RWPE2 (cell line): ENCODE measurements around the gene TTC28.

Experiments used
- ATAC-seq: fragments of 200-7000 bp; cut with Tn5 transposase; 3 replicates; pipeline ENCODE4 v1.9.1; 2021; ENCODE audit warnings: low read depth
- DNase-seq: peaks from one replicate; pipeline ENCODE4 v3.0.0-alpha.2; 2020; ENCODE audit warnings: low spot score
- H3K27ac ChIP-seq: fragments of 450-650 bp; 2 replicates; pipeline ENCODE4 v1.5.1; 2017; ENCODE audit warnings: mild to moderate bottlenecking; ENCODE audit not compliant: poor library complexity, severe bottlenecking
- H3K27me3 ChIP-seq: fragments of 250-450 bp; sonication (Bioruptor Pico); 2 replicates; pipeline ENCODE4 v1.5.1; 2021; ENCODE audit warnings: mild to moderate bottlenecking, moderate library complexity; ENCODE audit not compliant: insufficient read depth, poor library complexity, severe bottlenecking
- H3K36me3 ChIP-seq: fragments of 250-450 bp; sonication (Bioruptor Pico); 2 replicates; pipeline ENCODE4 v1.5.1; 2020; ENCODE audit warnings: low read depth, mild to moderate bottlenecking, moderate library complexity
- H3K4me1 ChIP-seq: fragments of 250-450 bp; sonication (Bioruptor Pico); 2 replicates; pipeline ENCODE4 v1.5.1; 2021; ENCODE audit warnings: mild to moderate bottlenecking, moderate library complexity; ENCODE audit not compliant: insufficient read depth, poor library complexity, severe bottlenecking
- H3K4me3 ChIP-seq: fragments of 250-450 bp; sonication (Bioruptor Pico); 2 replicates; pipeline ENCODE4 v1.5.1; 2021; ENCODE audit warnings: mild to moderate bottlenecking, moderate library complexity; ENCODE audit not compliant: severe bottlenecking
- H3K9me3 ChIP-seq: fragments of 250-450 bp; sonication (Bioruptor Pico); 2 replicates; pipeline ENCODE4 v1.5.1; 2021; ENCODE audit warnings: mild to moderate bottlenecking, moderate library complexity; ENCODE audit not compliant: severe bottlenecking
- CTCF ChIP-seq: fragments of 450-650 bp; IDR thresholded peaks from one replicate; pipeline ENCODE4 v1.5.1; 2017; ENCODE audit warnings: mild to moderate bottlenecking, moderate library complexity; ENCODE audit not compliant: poor library complexity, severe bottlenecking

The TTC28 gene

GRCh38 chr22:28141614-28142013 is 538.0 kb downstream of the TTC28 start:
- no peak for TF ChIP-seq CTCF
- DNase-seq: no peak
- no peak for ATAC-seq
- Histone ChIP-seq H3K4me1 (peaks cover 30% of the 10 kb centered on the region), H3K27ac (peak overlapping the region; percentile 63), H3K36me3 (no peaks in the 10 kb centered on the region), H3K27me3 (no peaks in the 10 kb centered on the region), H3K4me3 (no peak overlapping the region), H3K9me3 (no peaks in the 10 kb centered on the region)

- no peak for DNase-seq
- Histone ChIP-seq H3K27ac (peak overlapping the region; percentile 41), H3K36me3 (no peaks in the 10 kb centered on the region), H3K9me3 (no peaks in the 10 kb centered on the region), H3K27me3 (no peaks in the 10 kb centered on the region), H3K4me1 (peaks cover 30% of the 10 kb centered on the region), H3K4me3 (no peak overlapping the region)
- TF ChIP-seq CTCF: no peak
- ATAC-seq: peak; percentile 92
Measured at GRCh38 chr22:28139961-28140360, 539.7 kb downstream of the TTC28 start.

GRCh38 chr22:28139516-28139915 is 540.1 kb downstream of the TTC28 start:
- Histone ChIP-seq H3K4me3 (no peak overlapping the region), H3K27ac (peak overlapping the region; percentile 41), H3K27me3 (no peaks in the 10 kb centered on the region), H3K4me1 (peaks cover 30% of the 10 kb centered on the region), H3K36me3 (no peaks in the 10 kb centered on the region), H3K9me3 (no peaks in the 10 kb centered on the region)
- DNase-seq (no peak), ATAC-seq (no peak; the same call in 2 of the 3 replicates)
- TF ChIP-seq CTCF: no peak

- ATAC-seq (no peak), DNase-seq (no peak)
- no peak for TF ChIP-seq CTCF
- Histone ChIP-seq H3K27ac (no peak overlapping the region), H3K9me3 (no peaks in the 10 kb centered on the region), H3K27me3 (no peaks in the 10 kb centered on the region), H3K4me1 (peaks cover 21% of the 10 kb centered on the region), H3K36me3 (no peaks in the 10 kb centered on the region), H3K4me3 (no peak overlapping the region)
Measured at GRCh38 chr22:28137036-28137435, 542.6 kb downstream of the TTC28 start.

GRCh38 chr22:28132466-28132865 is 547.2 kb downstream of the TTC28 start:
- Histone ChIP-seq H3K4me1 (no peaks in the 10 kb centered on the region), H3K27ac (no peak overlapping the region), H3K9me3 (no peaks in the 10 kb centered on the region), H3K27me3 (no peaks in the 10 kb centered on the region), H3K36me3 (no peaks in the 10 kb centered on the region), H3K4me3 (no peak overlapping the region)
- TF ChIP-seq CTCF: no peak
- no peak for DNase-seq
- ATAC-seq: no peak
